ENCODE measurements around the gene HORMAD1.

The HORMAD1 gene

DNA sequence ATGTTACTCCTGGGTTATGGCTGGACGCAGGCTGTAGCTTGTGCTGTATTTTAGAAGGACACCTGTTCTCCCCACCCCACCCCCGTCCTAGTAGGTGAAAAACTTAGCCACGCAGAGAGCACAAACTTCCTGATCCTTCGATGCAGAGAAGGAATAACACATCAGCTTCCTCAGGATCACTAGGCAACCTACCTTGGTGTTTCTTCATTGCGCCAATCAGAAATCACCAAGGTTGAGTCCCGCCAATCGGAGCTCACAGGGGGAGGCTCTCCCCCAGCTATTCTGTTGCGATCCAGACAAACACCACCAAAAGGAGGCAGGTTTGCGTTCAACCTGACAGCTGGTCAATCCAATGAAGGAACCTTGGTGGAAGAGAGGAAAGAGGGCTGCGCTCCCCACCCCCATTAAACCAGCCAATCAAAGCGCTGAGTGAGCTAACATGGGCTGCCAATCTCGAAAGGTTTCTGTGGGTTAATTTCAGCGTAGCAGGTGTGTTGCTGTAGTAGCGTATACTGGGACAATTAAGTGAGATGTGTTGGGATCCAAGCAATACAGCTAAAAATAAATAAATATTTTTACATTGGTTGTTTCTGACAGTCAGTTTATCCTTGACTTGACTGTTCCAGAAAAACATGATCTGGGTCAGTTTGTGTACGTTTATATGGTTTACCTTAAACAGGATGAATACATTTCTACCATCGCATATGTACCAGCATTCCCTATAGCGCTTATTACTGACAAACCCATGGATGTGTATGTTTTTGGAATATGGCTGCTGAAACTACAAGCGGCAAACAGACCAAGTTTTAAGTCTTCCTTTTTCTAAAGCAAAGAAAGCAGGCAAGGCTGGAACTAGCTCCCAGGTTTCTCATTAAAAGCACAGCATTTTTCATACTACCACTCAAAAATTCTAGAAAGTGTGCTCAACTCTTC is 23.4 kb downstream of the HORMAD1 start, which contains the start of gene GOLPH3L:
Gene GOLPH3L, minus strand, starts transcription at position 160 of the 933 bp plus-strand sequence. CDS start 2,316 bp downstream, outside the sequence.
- WGBS (ENCODE audit: insufficient coverage, insufficient read length), result no CpG with 5 or more reads among the region's 18 CpGs
- no peaks in the 10 kb centered on the region for H3K9me3 ChIP-seq (ENCODE audit: control insufficient read depth, insufficient read depth, low read length)
- H3K27ac ChIP-seq (ENCODE audit: low read length), result no peak within 1 kb of the TSS

DNA sequence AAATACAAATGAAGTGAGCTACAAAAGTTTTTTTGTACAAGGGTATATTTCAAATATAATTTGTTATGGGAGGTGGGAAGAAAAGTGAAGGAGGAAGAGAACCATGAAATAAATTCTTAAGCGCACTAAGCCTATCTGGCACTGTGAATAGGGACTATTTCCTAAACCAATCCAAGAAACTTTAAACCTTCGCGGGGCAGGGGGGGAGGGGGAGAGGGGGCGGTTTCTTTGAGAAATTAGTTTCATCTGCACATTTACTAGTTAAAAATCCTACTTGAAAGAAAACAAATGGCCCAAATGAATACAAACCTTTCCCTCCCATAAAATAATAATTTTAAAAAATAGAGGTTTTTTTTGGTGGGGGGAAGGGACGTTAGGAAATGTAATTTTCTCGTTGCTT is 24.1 kb downstream of the HORMAD1 start:
- WGBS (ENCODE audit: insufficient coverage, insufficient read length), result no CpG with 5 or more reads among the region's 6 CpGs
- Histone ChIP-seq H3K36me3 (ENCODE audit: control insufficient read depth, insufficient read depth, low read length) (no peaks in the 10 kb centered on the region), H3K4me1 (ENCODE audit: control insufficient read depth, insufficient read depth, low read length) (no peaks in the 10 kb centered on the region), H3K4me3 (ENCODE audit: low read length) (peak overlapping the region; percentile 94; the same call in 1 of the 2 replicates), H3K9me3 (ENCODE audit: control insufficient read depth, insufficient read depth, low read length) (no peaks in the 10 kb centered on the region), H3K27me3 (ENCODE audit: control insufficient read depth, insufficient read depth, low read length) (no peaks in the 10 kb centered on the region), H3K27ac (ENCODE audit: low read length) (no peak overlapping the region)
- DNase-seq (ENCODE audit: low read depth, low spot score), result no peak

More for the DNA sequence above, 23.4 kb downstream of the HORMAD1 start, which contains the start of gene GOLPH3L:
- DNase-seq (ENCODE audit: low read depth, low spot score), result peak; percentile 97
- Histone ChIP-seq H3K4me1 (ENCODE audit: control insufficient read depth, insufficient read depth, low read length) (no peaks in the 10 kb centered on the region), H3K27me3 (ENCODE audit: control insufficient read depth, insufficient read depth, low read length) (no peaks in the 10 kb centered on the region), H3K4me3 (ENCODE audit: low read length) (peak within 1 kb of the TSS; percentile 94; the same call in 1 of the 2 replicates), H3K36me3 (ENCODE audit: control insufficient read depth, insufficient read depth, low read length) (no peaks in the 10 kb centered on the region)

DNA sequence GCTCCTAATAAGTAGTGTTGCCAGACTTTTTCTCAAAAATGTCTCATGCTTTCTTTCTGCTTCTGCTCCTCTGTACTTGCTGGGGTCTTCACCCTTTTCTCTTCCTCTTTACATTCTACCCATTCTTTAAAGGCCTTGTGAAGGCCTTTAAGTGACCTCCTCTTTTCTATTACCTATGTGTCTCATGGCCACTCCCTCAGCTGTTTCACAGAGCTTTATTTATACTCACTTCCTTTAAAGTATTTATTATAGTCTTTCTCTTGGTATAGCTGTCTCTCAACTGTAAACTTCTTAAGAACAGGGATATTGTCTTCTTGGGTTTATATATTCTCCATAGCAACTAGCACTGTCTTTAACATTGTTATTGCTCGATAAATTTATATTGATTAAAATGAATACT is 24.5 kb downstream of the HORMAD1 start:
- Histone ChIP-seq H3K9me3 (ENCODE audit: control insufficient read depth, insufficient read depth, low read length) (no peaks in the 10 kb centered on the region), H3K36me3 (ENCODE audit: control insufficient read depth, insufficient read depth, low read length) (no peaks in the 10 kb centered on the region), H3K4me1 (ENCODE audit: control insufficient read depth, insufficient read depth, low read length) (no peaks in the 10 kb centered on the region), H3K27ac (ENCODE audit: low read length) (no peak overlapping the region), H3K27me3 (ENCODE audit: control insufficient read depth, insufficient read depth, low read length) (no peaks in the 10 kb centered on the region), H3K4me3 (ENCODE audit: low read length) (peak overlapping the region; percentile 24; the same call in 1 of the 2 replicates)
- no CpG with 5 or more reads among the region's 1 CpG for WGBS (ENCODE audit: insufficient coverage, insufficient read length)
- no peak for DNase-seq (ENCODE audit: low read depth, low spot score)

DNA sequence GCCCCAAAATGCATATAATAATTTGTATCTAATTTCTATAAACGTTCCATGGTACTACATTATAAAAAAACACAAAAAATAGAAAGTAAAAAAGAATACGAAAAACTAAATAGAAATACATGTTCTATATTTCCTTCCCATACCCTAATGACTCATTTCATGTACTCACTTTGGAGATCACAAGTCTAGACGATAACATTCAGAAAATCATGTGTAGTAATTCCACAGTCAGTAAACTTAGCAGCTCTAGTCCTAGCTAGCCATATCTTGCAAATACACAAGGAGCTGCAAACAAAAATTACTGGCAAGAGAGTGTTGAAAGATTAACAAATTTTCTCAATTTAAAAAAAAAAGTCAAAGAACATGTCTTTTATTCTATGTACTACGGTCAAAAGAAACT is 25.1 kb downstream of the HORMAD1 start:
- no CpG with 5 or more reads among the region's 4 CpGs for WGBS (ENCODE audit: insufficient coverage, insufficient read length)
- H3K9me3 ChIP-seq (ENCODE audit: control insufficient read depth, insufficient read depth, low read length), result no peaks in the 10 kb centered on the region
- H3K4me1 ChIP-seq (ENCODE audit: control insufficient read depth, insufficient read depth, low read length), result no peaks in the 10 kb centered on the region
- no peak overlapping the region for H3K27ac ChIP-seq (ENCODE audit: low read length)
- DNase-seq (ENCODE audit: low read depth, low spot score), result no peak
- H3K4me3 ChIP-seq (ENCODE audit: low read length), result no peak overlapping the region
- H3K27me3 ChIP-seq (ENCODE audit: control insufficient read depth, insufficient read depth, low read length), result no peaks in the 10 kb centered on the region
- no peaks in the 10 kb centered on the region for H3K36me3 ChIP-seq (ENCODE audit: control insufficient read depth, insufficient read depth, low read length)

DNA sequence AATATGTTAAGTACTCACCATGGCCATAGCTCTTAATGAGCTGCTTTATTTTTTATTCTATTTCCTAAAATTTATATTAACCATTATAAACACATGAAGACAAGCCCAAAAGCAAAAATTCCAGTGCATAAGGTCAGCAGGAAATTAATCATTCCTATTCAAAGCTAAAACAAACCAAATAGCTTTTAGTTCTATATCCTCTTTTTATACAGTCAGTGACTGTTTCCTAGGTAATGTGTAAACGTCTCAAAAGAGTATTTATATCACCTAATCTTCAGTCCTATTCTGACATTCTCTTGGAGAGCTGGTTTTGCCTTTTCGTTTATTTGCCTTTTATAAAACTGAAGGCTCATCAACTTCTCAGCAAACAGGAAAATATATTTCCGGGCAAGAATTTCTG is 28.0 kb downstream of the HORMAD1 start:
- Histone ChIP-seq H3K4me1 (ENCODE audit: control insufficient read depth, insufficient read depth, low read length) (no peaks in the 10 kb centered on the region), H3K27ac (ENCODE audit: low read length) (no peak overlapping the region), H3K9me3 (ENCODE audit: control insufficient read depth, insufficient read depth, low read length) (no peaks in the 10 kb centered on the region), H3K27me3 (ENCODE audit: control insufficient read depth, insufficient read depth, low read length) (no peaks in the 10 kb centered on the region), H3K36me3 (ENCODE audit: control insufficient read depth, insufficient read depth, low read length) (no peaks in the 10 kb centered on the region; the same call in 1 of the 2 replicates), H3K4me3 (ENCODE audit: low read length) (no peak overlapping the region)
- no peak for DNase-seq (ENCODE audit: low read depth, low spot score)
- WGBS (ENCODE audit: insufficient coverage, insufficient read length), result no CpG with 5 or more reads among the region's 3 CpGs

DNA sequence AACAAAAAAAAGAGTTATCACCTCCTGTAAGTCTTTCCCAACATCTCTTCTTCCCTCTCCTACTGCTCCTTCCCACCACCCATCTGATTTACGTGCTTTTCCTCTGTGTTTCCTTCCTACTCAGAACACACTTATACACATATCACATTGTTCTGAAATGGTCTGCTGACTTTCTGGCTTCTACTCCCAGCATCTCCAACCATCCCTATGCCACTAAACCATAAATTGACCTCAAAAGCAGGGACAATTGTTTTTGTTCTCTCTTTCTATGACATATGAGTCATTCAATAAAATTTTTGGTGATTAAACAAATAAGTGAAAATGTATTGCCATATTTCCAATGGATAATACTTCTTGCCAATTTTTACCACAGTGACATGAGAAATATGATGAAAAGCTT is 31.9 kb downstream of the HORMAD1 start:
- WGBS (ENCODE audit: insufficient coverage, insufficient read length), result no CpG with 5 or more reads among the region's 1 CpG
- no peak for DNase-seq (ENCODE audit: low read depth, low spot score)
- no peaks in the 10 kb centered on the region for H3K4me1 ChIP-seq (ENCODE audit: control insufficient read depth, insufficient read depth, low read length)
- H3K4me3 ChIP-seq (ENCODE audit: low read length), result no peak overlapping the region
- H3K27me3 ChIP-seq (ENCODE audit: control insufficient read depth, insufficient read depth, low read length), result no peaks in the 10 kb centered on the region
- no peak overlapping the region for H3K27ac ChIP-seq (ENCODE audit: low read length)
- H3K36me3 ChIP-seq (ENCODE audit: control insufficient read depth, insufficient read depth, low read length), result no peaks in the 10 kb centered on the region; the same call in 1 of the 2 replicates
- H3K9me3 ChIP-seq (ENCODE audit: control insufficient read depth, insufficient read depth, low read length), result no peaks in the 10 kb centered on the region

DNA sequence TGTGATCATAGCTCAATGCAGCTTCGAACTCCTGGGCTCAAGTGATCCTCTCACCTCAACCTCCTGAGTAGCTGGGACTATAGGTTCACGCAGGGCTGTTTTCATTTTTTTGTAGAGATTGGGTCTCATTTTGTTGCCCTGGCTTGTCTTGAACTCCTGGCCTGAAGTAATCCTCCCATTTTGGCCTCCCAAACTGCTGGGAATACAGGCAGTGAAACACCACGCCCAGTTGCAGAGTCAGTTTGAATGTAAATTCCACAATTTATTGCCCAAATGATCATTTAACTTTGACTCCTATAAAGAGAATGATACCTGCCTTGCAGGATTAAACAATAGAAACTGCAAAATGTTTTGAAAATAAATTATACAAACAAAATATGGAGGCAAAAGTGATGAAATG is 34.4 kb downstream of the HORMAD1 start:
- no CpG with 5 or more reads among the region's 3 CpGs for WGBS (ENCODE audit: insufficient coverage, insufficient read length)
- Histone ChIP-seq H3K4me1 (ENCODE audit: control insufficient read depth, insufficient read depth, low read length) (no peaks in the 10 kb centered on the region), H3K9me3 (ENCODE audit: control insufficient read depth, insufficient read depth, low read length) (no peaks in the 10 kb centered on the region), H3K27me3 (ENCODE audit: control insufficient read depth, insufficient read depth, low read length) (no peaks in the 10 kb centered on the region), H3K27ac (ENCODE audit: low read length) (no peak overlapping the region), H3K36me3 (ENCODE audit: control insufficient read depth, insufficient read depth, low read length) (no peaks in the 10 kb centered on the region; the same call in 1 of the 2 replicates), H3K4me3 (ENCODE audit: low read length) (no peak overlapping the region)
- DNase-seq (ENCODE audit: low read depth, low spot score), result no peak

DNA sequence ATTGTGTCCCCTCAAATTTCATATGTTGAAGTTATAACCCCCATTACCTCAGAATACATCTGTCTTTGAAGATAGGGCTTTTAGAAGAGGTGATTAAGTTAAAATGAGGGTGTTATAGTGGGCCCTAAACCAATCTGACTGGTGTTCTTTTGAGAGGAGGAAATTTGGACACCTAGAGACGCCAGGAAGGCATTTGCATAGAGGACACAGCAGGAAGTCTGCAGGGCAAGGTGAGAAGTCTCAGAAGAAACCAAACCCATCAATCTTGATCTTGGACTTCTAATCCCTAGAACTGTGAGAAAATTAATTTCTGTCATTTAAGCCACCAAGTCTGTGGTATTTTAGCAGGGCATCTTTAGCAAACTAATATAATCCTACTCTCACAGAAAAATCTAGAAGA is 36.8 kb downstream of the HORMAD1 start:
- no peaks in the 10 kb centered on the region for H3K27me3 ChIP-seq (ENCODE audit: control insufficient read depth, insufficient read depth, low read length)
- WGBS (ENCODE audit: insufficient coverage, insufficient read length), result no CpG with 5 or more reads among the region's 1 CpG
- no peaks in the 10 kb centered on the region for H3K4me1 ChIP-seq (ENCODE audit: control insufficient read depth, insufficient read depth, low read length)
- no peak overlapping the region for H3K4me3 ChIP-seq (ENCODE audit: low read length)
- no peaks in the 10 kb centered on the region for H3K9me3 ChIP-seq (ENCODE audit: control insufficient read depth, insufficient read depth, low read length)
- H3K27ac ChIP-seq (ENCODE audit: low read length), result no peak overlapping the region
- H3K36me3 ChIP-seq (ENCODE audit: control insufficient read depth, insufficient read depth, low read length), result no peaks in the 10 kb centered on the region; the same call in 1 of the 2 replicates
- peak; percentile 7 for DNase-seq (ENCODE audit: low read depth, low spot score)

DNA sequence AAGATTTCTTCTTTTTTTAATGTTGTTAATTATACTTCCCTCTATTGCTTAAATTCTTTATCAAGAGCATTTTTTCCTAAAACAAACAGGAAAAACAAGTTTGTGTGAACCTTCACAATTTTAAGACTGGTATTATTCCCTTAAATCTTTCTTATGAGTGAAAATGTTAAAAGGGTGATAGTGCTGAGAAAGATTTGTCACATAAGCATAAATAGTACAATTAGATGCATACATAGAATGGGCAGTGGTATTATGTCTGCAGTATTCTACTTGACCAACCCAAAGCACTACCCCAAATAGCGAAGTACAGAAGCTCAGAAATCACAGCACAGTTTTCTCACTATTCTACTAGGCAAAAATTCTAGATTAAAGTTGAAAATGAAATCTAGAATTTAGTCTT is 41.7 kb downstream of the HORMAD1 start:
- WGBS (ENCODE audit: insufficient coverage, insufficient read length), result no CpG with 5 or more reads among the region's 1 CpG
- DNase-seq (ENCODE audit: low read depth, low spot score), result no peak
- Histone ChIP-seq H3K4me1 (ENCODE audit: control insufficient read depth, insufficient read depth, low read length) (no peaks in the 10 kb centered on the region), H3K36me3 (ENCODE audit: control insufficient read depth, insufficient read depth, low read length) (no peaks in the 10 kb centered on the region), H3K4me3 (ENCODE audit: low read length) (no peak overlapping the region), H3K27me3 (ENCODE audit: control insufficient read depth, insufficient read depth, low read length) (no peaks in the 10 kb centered on the region), H3K9me3 (ENCODE audit: control insufficient read depth, insufficient read depth, low read length) (no peaks in the 10 kb centered on the region), H3K27ac (ENCODE audit: low read length) (no peak overlapping the region)

DNA sequence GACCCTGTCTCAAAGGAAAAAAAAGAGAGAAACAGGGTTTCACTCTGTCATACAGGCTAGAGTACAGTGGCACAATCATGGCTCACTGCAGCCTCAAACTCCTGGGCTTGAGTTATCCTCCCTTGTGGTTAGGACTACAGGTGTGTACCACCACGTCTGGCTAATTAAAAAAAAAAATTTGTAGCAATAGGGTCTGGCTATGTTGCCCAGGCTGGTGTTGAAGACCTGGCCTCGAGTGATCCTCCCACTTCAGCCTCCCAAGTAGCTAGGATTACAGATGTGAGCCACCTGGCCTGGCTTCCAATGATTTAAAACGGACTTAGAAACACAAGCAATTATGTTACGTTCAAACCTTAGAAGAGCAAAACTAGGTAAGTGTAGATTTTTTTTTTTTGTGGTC is 45.8 kb downstream of the HORMAD1 start:
- H3K36me3 ChIP-seq (ENCODE audit: control insufficient read depth, insufficient read depth, low read length), result no peaks in the 10 kb centered on the region
- H3K27ac ChIP-seq (ENCODE audit: low read length), result no peak overlapping the region
- no peaks in the 10 kb centered on the region for H3K27me3 ChIP-seq (ENCODE audit: control insufficient read depth, insufficient read depth, low read length)
- H3K4me3 ChIP-seq (ENCODE audit: low read length), result no peak overlapping the region
- DNase-seq (ENCODE audit: low read depth, low spot score), result no peak
- no peaks in the 10 kb centered on the region for H3K9me3 ChIP-seq (ENCODE audit: control insufficient read depth, insufficient read depth, low read length)
- no CpG with 5 or more reads among the region's 4 CpGs for WGBS (ENCODE audit: insufficient coverage, insufficient read length)
- no peaks in the 10 kb centered on the region for H3K4me1 ChIP-seq (ENCODE audit: control insufficient read depth, insufficient read depth, low read length)
